SK-N-SH (cell line): Measurements from ENCODE around the gene PSMD9. TPM values are rescaled to one million over a fixed set of nuclear protein-coding genes. Genes with fewer than 3 reads are reported as not detected.

ENCODE experiments used
- CTCF ChIA-PET: fragments of 300-600, 350-600 bp; formaldehyde crosslinking; extraction: SDS; loops from one replicate; lab custom pipeline; 2021; lab: Yijun Ruan, JAX
- POLR2A ChIA-PET: fragments of 350-600 bp; sonication (Branson Sonifier 250); formaldehyde crosslinking; extraction: SDS; loops from one replicate; lab custom pipeline; 2020; ENCODE audit warnings: antibody characterized with exemption, inconsistent platforms; lab: Yijun Ruan, JAX
- DNase-seq: peaks from one replicate; pipeline ENCODE4 v3.0.0; 2012
- H2AFZ ChIP-seq: fragments of 200-600 bp; sonication (generic); 2 replicates; pipeline ENCODE4 v1.8.1; 2016; ENCODE audit warnings: antibody characterized with exemption, mild to moderate bottlenecking, low read depth
- H3F3A ChIP-seq: fragments of 200-600 bp; sonication (generic); replicated peaks from 2 replicates; pipeline ENCODE3; 2016; ENCODE audit warnings: antibody characterized with exemption, mild to moderate bottlenecking; ENCODE audit not compliant: insufficient read depth
- H3K27ac ChIP-seq, 2 experiments: fragments of 200-500 bp in 1 of 2; fragments of 200-600 bp in 1 of 2; sonication (Bioruptor generic) in 1 of 2; sonication (generic), shearing (Covaris generic) in 1 of 2; 2 replicates each; pipeline versions ENCODE4 v1.5.1 to v1.6.1; 2014 to 2016; ENCODE audit warnings: low read depth in 2 of 2, inconsistent platforms in 1 of 2, low read length in 1 of 2, mild to moderate bottlenecking in 1 of 2, mixed read lengths in 1 of 2
- H3K27me3 ChIP-seq: fragments of 200-600 bp; sonication (generic), shearing (Covaris generic); 2 replicates; pipeline ENCODE4 v1.6.1; 2016; ENCODE audit warnings: mixed run types; ENCODE audit not compliant: insufficient read depth
- H3K36me3 ChIP-seq, 2 experiments: fragments of 200-500 bp in 1 of 2; fragments of 200-600 bp in 1 of 2; sonication (Bioruptor generic) in 1 of 2; sonication (generic) in 1 of 2; replicated peaks in 1 of 2; 2 replicates each; pipeline versions ENCODE3 to v1.5.1; 2014 to 2016; ENCODE audit warnings: low read length in 1 of 2, mild to moderate bottlenecking in 1 of 2; ENCODE audit not compliant: insufficient read depth in 2 of 2, control insufficient read depth in 1 of 2
- H3K4me1 ChIP-seq, 2 experiments: fragments of 200-500 bp in 1 of 2; fragments of 200-600 bp in 1 of 2; sonication (Bioruptor generic) in 1 of 2; sonication (generic), shearing (Covaris generic) in 1 of 2; 2 replicates each; pipeline versions ENCODE4 v1.5.1 to v1.6.1; 2014 to 2016; ENCODE audit warnings: low read depth in 1 of 2, low read length in 1 of 2, mixed run types in 1 of 2; ENCODE audit not compliant: insufficient read depth in 2 of 2, control insufficient read depth in 1 of 2
- H3K4me2 ChIP-seq: fragments of 200-600 bp; sonication (generic), shearing (Covaris generic); 2 replicates; pipeline ENCODE4 v1.6.1; 2017; ENCODE audit warnings: mixed run types
- H3K4me3 ChIP-seq, 2 experiments: fragments of 200-500 bp in 1 of 2; fragments of 200-600 bp in 1 of 2; sonication (Bioruptor generic) in 1 of 2; sonication (generic), shearing (Covaris generic) in 1 of 2; 2 replicates each; pipeline versions ENCODE4 v1.5.1 to v1.8.1; 2014 to 2016; ENCODE audit warnings: low read depth in 2 of 2, inconsistent platforms in 1 of 2, low read length in 1 of 2, mild to moderate bottlenecking in 1 of 2, mixed read lengths in 1 of 2, moderate library complexity in 1 of 2
- H3K79me2 ChIP-seq: fragments of 200-600 bp; sonication (generic); 2 replicates; pipeline ENCODE4 v1.8.1; 2017; ENCODE audit warnings: mild to moderate bottlenecking; ENCODE audit not compliant: insufficient read depth
- H3K9ac ChIP-seq: fragments of 200-600 bp; sonication (generic); 2 replicates; pipeline ENCODE4 v1.6.1; 2017; ENCODE audit warnings: mixed run types
- H3K9me2 ChIP-seq: fragments of 200-600 bp; sonication (generic); 2 replicates; pipeline ENCODE4 v1.6.1; 2017; ENCODE audit warnings: mixed run types
- H3K9me3 ChIP-seq: fragments of 200-600 bp; sonication (generic); 2 replicates; pipeline ENCODE4 v1.6.1; 2017; ENCODE audit warnings: mixed run types, mild to moderate bottlenecking, moderate library complexity
- H4K20me1 ChIP-seq: fragments of 200-600 bp; sonication (generic); 2 replicates; pipeline ENCODE4 v1.6.1; 2017; ENCODE audit warnings: mild to moderate bottlenecking, mixed run types; ENCODE audit not compliant: insufficient read depth
- CHD2 ChIP-seq: fragments of 150-350 bp; IDR thresholded peaks from 2 replicates; pipeline ENCODE4 v1.6.1; 2018; ENCODE audit warnings: low read length; ENCODE audit not compliant: partially characterized antibody
- CTCF ChIP-seq: fragments of 200-600 bp; sonication (generic); IDR thresholded peaks from 2 replicates; pipeline ENCODE4 v1.6.1; 2017; ENCODE audit warnings: antibody characterized with exemption, mild to moderate bottlenecking, moderate library complexity
- ELF1 ChIP-seq: IDR thresholded peaks from 2 replicates; pipeline ENCODE4 v1.4.0; 2012
- FOSL2 ChIP-seq: IDR thresholded peaks from 2 replicates; pipeline ENCODE4 v1.4.0; 2012; ENCODE audit warnings: low read depth, mild to moderate bottlenecking, moderate library complexity, borderline replicate concordance
- FOXJ3 ChIP-seq: sonication (generic); formaldehyde crosslinking; IDR thresholded peaks from 2 replicates; pipeline ENCODE4 v1.5.1; 2020; ENCODE audit warnings: mild to moderate bottlenecking, missing genetic modification reagents
- GATA2 ChIP-seq: sonication (generic); formaldehyde crosslinking; IDR thresholded peaks from 2 replicates; pipeline ENCODE4 v1.5.0; 2020; ENCODE audit warnings: mild to moderate bottlenecking, missing genetic modification reagents
- MXI1 ChIP-seq: IDR thresholded peaks from 2 replicates; pipeline ENCODE4 v1.6.1; 2012; ENCODE audit warnings: mild to moderate bottlenecking, low read depth, low read length, improper control_type of control experiment
- NFIC ChIP-seq: IDR thresholded peaks from 2 replicates; pipeline ENCODE4 v1.4.0; 2012; ENCODE audit warnings: borderline replicate concordance
- RAD21 ChIP-seq: IDR thresholded peaks from 2 replicates; pipeline ENCODE4 v1.6.1; 2012; ENCODE audit warnings: mild to moderate bottlenecking, low read length
- RFX5 ChIP-seq: IDR thresholded peaks from 2 replicates; pipeline ENCODE4 v1.6.1; 2012; ENCODE audit warnings: mild to moderate bottlenecking, improper control_type of control experiment, low read length
- RXRA ChIP-seq: IDR thresholded peaks from 2 replicates; pipeline ENCODE4 v1.4.0; 2012; ENCODE audit warnings: low read depth, mild to moderate bottlenecking, borderline replicate concordance
- SMC3 ChIP-seq: IDR thresholded peaks from 2 replicates; pipeline ENCODE4 v1.6.1; 2012; ENCODE audit warnings: low read depth, low read length, improper control_type of control experiment
- USF1 ChIP-seq: IDR thresholded peaks from 2 replicates; pipeline ENCODE4 v1.4.0; 2012; ENCODE audit warnings: low read depth, borderline replicate concordance
- USF2 ChIP-seq: fragments of 150-350 bp; IDR thresholded peaks from 2 replicates; pipeline ENCODE4 v1.6.1; 2017; ENCODE audit warnings: antibody characterized with exemption, low read length, low read depth, borderline replicate concordance
- WGBS: methylation state at CpG from one replicate; pipeline ENCODE4 v1.1.6; 2017; ENCODE audit warnings: low lambda C conversion rate; 5-methylcytosine and 5-hydroxymethylcytosine counted together
- polyA plus RNA-seq, 3 experiments: library from polyadenylated mRNA; depleted of rRNA; stranded (reverse); fragments of >200 nt; gene quantifications; 2 replicates each; pipeline ENCODE4 v1.2.3, GENCODE V29; 2012

Gene PSMD9
- polyA plus RNA-seq, 1 of the 3 experiments (the other 2 are of a cell fraction) = 227 TPM

- no peak for DNase-seq
- 72% methylated on average over 5 of the region's 5 CpGs for WGBS
- Histone ChIP-seq H4K20me1 (no peaks in the 10 kb centered on the region), H3K9ac (0 out of 2 replicates have a peak overlapping the region, but pooled peaks have one; percentile 4), H3K27ac (no peak overlapping the region; a peak in 1 of 4 replicates), H3K27me3 (no peaks in the 10 kb centered on the region), H3K79me2 (peaks cover 21% of the 10 kb centered on the region), H3K4me2 (no peak overlapping the region), H3F3A (peaks cover 19% of the 10 kb centered on the region), H2AFZ (no peak overlapping the region), H3K4me1 (peaks cover 0 to 9% of the 10 kb centered on the region in 2 experiments; a peak in 1 of 4 replicates), H3K9me3 (no peaks in the 10 kb centered on the region), H3K4me3 (no peak overlapping the region), H3K36me3 (peaks cover 34 to 66% of the 10 kb centered on the region in 2 experiments), H3K9me2 (no peaks in the 10 kb centered on the region)
- TF ChIP-seq USF1 (no peak), ELF1 (no peak), FOXJ3 (CRISPR knock-in tag) (no peak), MXI1 (no peak), GATA2 (CRISPR knock-in tag) (no peak), RFX5 (no peak), USF2 (no peak), NFIC (no peak), CHD2 (no peak), RXRA (no peak), CTCF (no peak), RAD21 (no peak)
- ChIA-PET POLR2A (no interaction called here), CTCF (interaction anchor here (1.4 kb wide), 1 partner anchor 27 kb away, joined by 4 read pairs; the partner anchor contains the start of gene PSMD9)
Measured at GRCh38 chr12:121915841-121916321, 27.3 kb downstream of the PSMD9 start.

GRCh38 chr12:121916719-121917118, 28.1 kb downstream of the PSMD9 start:
- TF ChIP-seq FOSL2 (no peak), CTCF (peak; percentile 52), RAD21 (peak; percentile 47), SMC3 (peak; percentile 29)
- Histone ChIP-seq H3K9ac (no peak overlapping the region), H3K4me1 (peaks cover 0 to 9% of the 10 kb centered on the region in 2 experiments; a peak in 1 of 4 replicates), H3K9me2 (no peaks in the 10 kb centered on the region), H3K79me2 (peaks cover 19% of the 10 kb centered on the region), H3K4me3 (no peak overlapping the region), H3K9me3 (no peaks in the 10 kb centered on the region), H3K36me3 (peaks cover 34 to 57% of the 10 kb centered on the region in 2 experiments), H3K27me3 (no peaks in the 10 kb centered on the region), H3F3A (peaks cover 15% of the 10 kb centered on the region), H2AFZ (no peak overlapping the region), H3K4me2 (no peak overlapping the region), H3K27ac (peak overlapping the region in 1 of 2 experiments; percentile 28; a peak in 1 of 4 replicates), H4K20me1 (no peaks in the 10 kb centered on the region)
- WGBS = 91% methylated on average over 7 of the region's 7 CpGs
- DNase-seq = peak; percentile 34
- ChIA-PET POLR2A (no interaction called here), CTCF (interaction anchor here (0.7 to 1.4 kb wide), 2 partner anchors 28 to 123 kb away, joined by 4 to 6 read pairs; partner anchors contain the start of genes PSMD9 and RHOF)
